ENCODE measurements around the gene ACSS2.

DNA sequence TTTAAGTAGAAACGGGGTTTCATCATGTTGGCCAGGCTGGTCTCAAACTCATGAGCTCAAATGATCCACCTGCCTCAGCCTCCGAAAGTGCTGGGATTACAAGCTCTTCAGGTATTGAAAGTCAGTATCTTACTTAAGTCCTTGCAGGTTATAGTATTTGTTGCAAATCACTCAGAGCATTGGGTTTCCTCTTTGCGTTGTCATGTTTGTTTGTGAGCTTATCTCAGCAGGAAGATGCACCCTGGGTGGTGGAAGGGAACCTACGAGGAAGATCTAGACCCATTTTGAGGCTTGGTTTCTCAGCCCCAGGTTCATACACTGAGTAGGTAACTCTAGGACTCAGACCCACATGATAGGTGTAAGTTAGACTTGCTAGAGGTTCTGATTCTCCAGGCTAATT lies 97.8 kb downstream of the ACSS2 start:
- TF ChIP-seq CTBP1 (IDR thresholded peaks at IDR 0.05; ENCODE audit: borderline replicate concordance) (no peak), SP1 (IDR thresholded peaks at IDR 0.05) (no peak)

Data from HEK293T (cell line).